HepG2 (cell line): Measurements from ENCODE around the gene AFF4. TPM values are rescaled to one million over a fixed set of nuclear protein-coding genes. Genes with fewer than 3 reads are reported as not detected.

Experiments
- ATAC-seq: fragments of 200-7000 bp; cut with Tn5 transposase; 3 replicates; pipeline ENCODE4 v1.9.1; 2020; ENCODE audit warnings: mild to moderate bottlenecking, moderate library complexity
- BruUV-seq: library from RNA; stranded (reverse); fragments of 400-500 nt; replicated peaks from 2 replicates; lab custom pipeline; 2021; lab: Mats Ljungman, UMichigan
- CTCF ChIA-PET: fragments of 300-600 bp; formaldehyde crosslinking; extraction: SDS; loops from one replicate; lab custom pipeline; 2021; ENCODE audit warnings: low total read pairs, inconsistent platforms, low intra/inter-chr PET ratio; lab: Yijun Ruan, JAX
- POLR2A ChIA-PET: fragments of 350-600 bp; sonication (Branson Sonifier 250); formaldehyde crosslinking; loops from one replicate; lab custom pipeline; 2020; ENCODE audit warnings: antibody characterized with exemption, inconsistent platforms; lab: Yijun Ruan, JAX
- DNase-seq: peaks from one replicate; pipeline ENCODE4 v3.0.0-alpha.2; 2015; ENCODE audit warnings: low spot score
- FAIRE-seq: peaks from 3 replicates; lab custom pipeline; 2011; peaks lifted over from hg19 to GRCh38; lab: Jason Lieb, UNC
- H2AFZ ChIP-seq: one replicate; pipeline ENCODE4 v1.6.1; 2011; ENCODE audit warnings: low read length, inconsistent platforms
- H3K27ac ChIP-seq: fragments of 300-600 bp; 3 replicates; pipeline ENCODE4 v1.8.0; 2011; ENCODE audit warnings: mixed run types, mild to moderate bottlenecking, mixed read lengths, low read length, inconsistent platforms; ENCODE audit not compliant: insufficient read depth; ENCODE audit errors: extremely low read length
- H3K27me3 ChIP-seq, 2 experiments: fragments of 200-600 bp in 1 of 2; 2 replicates in 1 of 2; 3 replicates in 1 of 2; pipeline versions ENCODE4 v1.6.0 to v1.8.0; 2011; ENCODE audit warnings: low read length in 2 of 2, mild to moderate bottlenecking in 2 of 2, moderate library complexity in 2 of 2, inconsistent platforms in 1 of 2; ENCODE audit not compliant: insufficient read depth in 2 of 2, control insufficient read depth in 1 of 2
- H3K36me3 ChIP-seq, 2 experiments: fragments of 200-600 bp in 1 of 2; replicated peaks in 1 of 2; 2 replicates in 1 of 2; 3 replicates in 1 of 2; pipeline versions ENCODE4 v1.5.1 to v1.8.0; 2011; ENCODE audit warnings: low read length in 2 of 2, inconsistent platforms in 1 of 2; ENCODE audit not compliant: insufficient read depth in 2 of 2, control insufficient read depth in 1 of 2
- H3K4me1 ChIP-seq: 2 replicates; pipeline ENCODE4 v1.5.1; 2012; ENCODE audit warnings: low read length, inconsistent platforms; ENCODE audit not compliant: insufficient read depth
- H3K4me2 ChIP-seq: 2 replicates; pipeline ENCODE4 v1.6.0; 2011; ENCODE audit warnings: low read depth, low read length, inconsistent platforms
- H3K4me3 ChIP-seq, 3 experiments: fragments of 200-600 bp in 1 of 3; sonication (generic), shearing (Covaris generic) in 1 of 3; replicated peaks in 1 of 3; 2 replicates each; pipeline ENCODE4 v1.5.1; 2011 to 2016; ENCODE audit warnings: low read length in 3 of 3, inconsistent platforms in 2 of 3, low read depth in 2 of 3, mild to moderate bottlenecking in 2 of 3, control low read depth in 1 of 3, mixed read lengths in 1 of 3; ENCODE audit not compliant: insufficient read depth in 1 of 3
- H3K79me2 ChIP-seq: one replicate; pipeline ENCODE4 v1.6.1; 2011; ENCODE audit warnings: low read length, inconsistent platforms; ENCODE audit not compliant: insufficient read depth
- H3K9ac ChIP-seq: 2 replicates; pipeline ENCODE4 v1.6.0; 2011; ENCODE audit warnings: mild to moderate bottlenecking, low read depth, low read length, inconsistent platforms; ENCODE audit not compliant: insufficient read depth
- H3K9me3 ChIP-seq: 2 replicates; pipeline ENCODE4 v1.5.1; 2012; ENCODE audit warnings: mild to moderate bottlenecking, low read length
- H4K20me1 ChIP-seq: 2 replicates; pipeline ENCODE4 v1.6.0; 2011; ENCODE audit warnings: inconsistent platforms, mild to moderate bottlenecking, low read length, moderate library complexity; ENCODE audit not compliant: insufficient read depth
- AHR ChIP-seq: IDR thresholded peaks from 2 replicates; pipeline ENCODE4 v1.6.1; 2018; ENCODE audit warnings: missing genetic modification reagents, missing compliant biosample characterization
- DR1 ChIP-seq: sonication (generic); formaldehyde crosslinking; IDR thresholded peaks from 2 replicates; pipeline ENCODE4 v1.8.0; 2021; ENCODE audit warnings: mild to moderate bottlenecking, missing genetic modification reagents, inconsistent platforms
- FOSL1 ChIP-seq: sonication (generic); formaldehyde crosslinking; IDR thresholded peaks from 2 replicates; pipeline ENCODE4 v1.9.0; 2021; ENCODE audit warnings: missing genetic modification reagents, borderline replicate concordance
- FOXP4 ChIP-seq: sonication (generic); formaldehyde crosslinking; IDR thresholded peaks from 2 replicates; pipeline ENCODE4 v1.4.0; 2020; ENCODE audit warnings: missing genetic modification reagents
- HDAC6 ChIP-seq: fragments of 200-600 bp; sonication (generic); IDR thresholded peaks from 2 replicates; pipeline ENCODE4 v1.7.0; 2017; ENCODE audit warnings: mild to moderate bottlenecking, antibody characterized with exemption, low read length, low read depth
- HIVEP1 ChIP-seq: sonication (generic); formaldehyde crosslinking; IDR thresholded peaks from 2 replicates; pipeline ENCODE4 v1.4.0; 2020; ENCODE audit warnings: mild to moderate bottlenecking, missing genetic modification reagents
- HNF4G ChIP-seq, 2 experiments: sonication (generic) in 1 of 2; formaldehyde crosslinking in 1 of 2; IDR thresholded peaks; 2 replicates each; pipeline versions ENCODE4 v1.4.0 to v1.6.1; 2011 to 2020; ENCODE audit warnings: borderline replicate concordance in 2 of 2, low read depth in 2 of 2, mild to moderate bottlenecking in 2 of 2, low read length in 1 of 2, missing genetic modification reagents in 1 of 2, moderate library complexity in 1 of 2
- HOXD1 ChIP-seq: sonication (generic); formaldehyde crosslinking; IDR thresholded peaks from 2 replicates; pipeline ENCODE4 v1.5.0; 2020; ENCODE audit warnings: missing genetic modification reagents
- KDM2A ChIP-seq: sonication (generic); formaldehyde crosslinking; IDR thresholded peaks from 2 replicates; pipeline ENCODE4 v1.4.0; 2020; ENCODE audit warnings: low read depth, missing genetic modification reagents, borderline replicate concordance
- NAIF1 ChIP-seq: sonication (generic); formaldehyde crosslinking; IDR thresholded peaks from 2 replicates; pipeline ENCODE4 v1.5.0; 2020; ENCODE audit warnings: mild to moderate bottlenecking, missing genetic modification reagents, borderline replicate concordance
- SATB2 ChIP-seq: sonication (generic); formaldehyde crosslinking; IDR thresholded peaks from 2 replicates; pipeline ENCODE4 v1.5.0; 2020; ENCODE audit warnings: missing genetic modification reagents
- SIX4 ChIP-seq: sonication (generic); formaldehyde crosslinking; IDR thresholded peaks from 2 replicates; pipeline ENCODE4 v1.4.0; 2020; ENCODE audit warnings: missing genetic modification reagents
- SSRP1 ChIP-seq: IDR thresholded peaks from 2 replicates; pipeline ENCODE4 v1.6.1; 2016; ENCODE audit warnings: control low read depth
- TCF12 ChIP-seq, 2 experiments: fragments of 450-650 bp in 1 of 2; sonication (generic) in 1 of 2; formaldehyde crosslinking in 1 of 2; IDR thresholded peaks; 2 replicates each; pipeline versions ENCODE4 v1.6.1 to v1.8.0; 2017 to 2022; ENCODE audit warnings: antibody characterized with exemption in 1 of 2, mild to moderate bottlenecking in 1 of 2, missing genetic modification reagents in 1 of 2, moderate library complexity in 1 of 2
- ZNF10 ChIP-seq: sonication (generic); formaldehyde crosslinking; IDR thresholded peaks from 2 replicates; pipeline ENCODE4 v1.4.0; 2020; ENCODE audit warnings: mild to moderate bottlenecking, low read depth, missing genetic modification reagents, borderline replicate concordance
- ZNF136 ChIP-seq: sonication (generic); formaldehyde crosslinking; IDR thresholded peaks from 2 replicates; pipeline ENCODE4 v1.8.1; 2022; ENCODE audit warnings: low read depth, mild to moderate bottlenecking, moderate library complexity, missing genetic modification reagents
- ZNF20 ChIP-seq: sonication (generic); formaldehyde crosslinking; IDR thresholded peaks from 2 replicates; pipeline ENCODE4 v1.4.0; 2020; ENCODE audit warnings: mild to moderate bottlenecking, moderate library complexity, missing genetic modification reagents
- ZNF33A ChIP-seq: sonication (generic); formaldehyde crosslinking; IDR thresholded peaks from 2 replicates; pipeline ENCODE4 v1.5.1; 2020; ENCODE audit warnings: missing genetic modification reagents, mild to moderate bottlenecking, moderate library complexity, borderline replicate concordance
- ZNF792 ChIP-seq: IDR thresholded peaks from 2 replicates; pipeline ENCODE4 v1.6.1; 2016
- ZSCAN9 ChIP-seq: IDR thresholded peaks from 2 replicates; pipeline ENCODE4 v1.6.1; 2016; ENCODE audit warnings: borderline replicate concordance
- WGBS: methylation state at CpG from one replicate; pipeline ENCODE4 v1.1.6; 2017; ENCODE audit warnings: low lambda C conversion rate; 5-methylcytosine and 5-hydroxymethylcytosine counted together
- in situ Hi-C: cut with HindIII; loops from 2 replicates; pipeline ENCODE4 v1.10.0; 2017; ENCODE audit warnings: low pct_unique_long_range_greater_than_20kb; ENCODE audit not compliant: extremely low pct_ligation_motif_present
- intact Hi-C: fragments of 100-400 bp; cut with micrococcal nuclease; formaldehyde crosslinking; loops from one replicate; pipeline ENCODE4 v1.10.0; 2022; ENCODE audit not compliant: unreplicated experiment
- polyA plus RNA-seq, 8 experiments: library from polyadenylated mRNA; depleted of rRNA in 3 of 8; stranded (reverse) in 7 of 8; unstranded in 1 of 8; fragments of >200 nt; fragmentation: Illumina TruSeq in 4 of 8; extraction: Trizol in 4 of 8; gene quantifications; 2 replicates each; pipeline versions ENCODE4 v1.2.1 to v1.2.3, GENCODE V29; 2011 to 2016; ENCODE audit warnings: low read depth in 4 of 8, missing spikeins in 1 of 8, mixed read lengths in 1 of 8; ENCODE audit not compliant: insufficient read depth in 1 of 8
- total RNA-seq, 5 experiments: library from RNA; depleted of rRNA; stranded (reverse); fragments of >200 nt; fragmentation: Illumina TruSeq; extraction: Trizol; gene quantifications; 2 replicates each; pipeline ENCODE4 v1.2.3, GENCODE V29; 2016; ENCODE audit warnings: low read depth in 1 of 5
- TF ChIP-seq, protein P1 (sequence below): sonication (generic); formaldehyde crosslinking; IDR thresholded peaks from 2 replicates; pipeline ENCODE4 v1.4.0; 2020; ENCODE audit warnings: missing genetic modification reagents, borderline replicate concordance

The AFF4 gene
- total and polyA plus RNA-seq, 2 of the 13 experiments (the other 11 are each of a cell fraction or from before 2014, with no cell fraction given) = 22.1 to 25.5 TPM

- no peak for TF ChIP-seq HDAC6
- TF ChIP-seq KDM2A (CRISPR knock-in tag) = no peak
- no peak for TF ChIP-seq NAIF1
- TF ChIP-seq, all 625 proteins: peak for 0
Observed at GRCh38 chr5:132915681-132916080, 47.8 kb downstream of the AFF4 start (continued).

DNA sequence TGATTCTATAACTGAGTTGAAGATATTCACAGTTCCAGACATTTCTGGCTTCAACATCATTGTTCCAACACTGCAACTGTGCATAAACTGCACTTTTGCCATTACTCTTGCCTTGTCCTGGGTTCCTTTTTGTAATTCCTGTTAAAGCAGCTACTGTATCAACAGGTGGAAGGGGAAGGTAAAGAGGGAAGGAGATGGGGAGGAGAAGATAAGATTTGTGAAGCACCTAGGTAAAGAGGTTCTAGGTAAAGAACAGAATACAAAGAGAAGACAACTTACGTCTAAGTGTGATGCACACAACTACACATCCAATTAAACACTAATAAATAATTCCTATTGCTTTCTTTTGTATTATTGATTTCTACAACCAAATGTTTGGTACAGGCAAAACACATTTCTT, 53.7 kb downstream of the AFF4 start:
- Histone ChIP-seq H3K27me3 (no peaks in the 10 kb centered on the region), H4K20me1 (peaks cover 12% of the 10 kb centered on the region), H2AFZ (no peak overlapping the region), H3K9ac (no peak overlapping the region), H3K4me3 (no peak overlapping the region), H3K79me2 (peaks cover 26% of the 10 kb centered on the region), H3K4me1 (peaks cover 26% of the 10 kb centered on the region), H3K4me2 (no peak overlapping the region), H3K9me3 (no peaks in the 10 kb centered on the region), H3K36me3 (peaks cover 10 to 34% of the 10 kb centered on the region in 2 experiments), H3K27ac (no peak overlapping the region)
- ATAC-seq = no peak
- intact Hi-C loops (no loop called here), in situ Hi-C loops (no loop called here)
- 97% methylated on average over 1 of the region's 1 CpG for whole genome bisulfite sequencing
- no peak for TF ChIP-seq ZNF792
- no peak for TF ChIP-seq ZSCAN9 (CRISPR knock-in tag)
- TF ChIP-seq ZNF136 (CRISPR knock-in tag) = no peak
- no peak for TF ChIP-seq ZNF33A (CRISPR knock-in tag)
- TF ChIP-seq AHR (CRISPR knock-in tag) = no peak
- TF ChIP-seq TCF12 (IDR thresholded peaks at IDR 0.05) = no peak
- TF ChIP-seq TCF12 (CRISPR knock-in tag; IDR thresholded peaks at IDR 0.05) = no peak
- no peak for TF ChIP-seq ZNF10 (CRISPR knock-in tag)
- no peak for TF ChIP-seq SIX4 (CRISPR knock-in tag)
- no peak for TF ChIP-seq HIVEP1 (CRISPR knock-in tag)
- no peak for TF ChIP-seq HNF4G (IDR thresholded peaks at IDR 0.05; ENCODE audit: borderline replicate concordance, low read depth, low read length)
- no peak for TF ChIP-seq HNF4G (CRISPR knock-in tag; IDR thresholded peaks at IDR 0.05; ENCODE audit: borderline replicate concordance, low read depth)
- TF ChIP-seq, protein P1, sequence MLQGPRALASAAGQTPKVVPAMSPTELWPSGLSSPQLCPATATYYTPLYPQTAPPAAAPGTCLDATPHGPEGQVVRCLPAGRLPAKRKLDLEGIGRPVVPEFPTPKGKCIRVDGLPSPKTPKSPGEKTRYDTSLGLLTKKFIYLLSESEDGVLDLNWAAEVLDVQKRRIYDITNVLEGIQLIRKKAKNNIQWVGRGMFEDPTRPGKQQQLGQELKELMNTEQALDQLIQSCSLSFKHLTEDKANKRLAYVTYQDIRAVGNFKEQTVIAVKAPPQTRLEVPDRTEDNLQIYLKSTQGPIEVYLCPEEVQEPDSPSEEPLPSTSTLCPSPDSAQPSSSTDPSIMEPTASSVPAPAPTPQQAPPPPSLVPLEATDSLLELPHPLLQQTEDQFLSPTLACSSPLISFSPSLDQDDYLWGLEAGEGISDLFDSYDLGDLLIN (CRISPR knock-in tag) = no peak
- no peak for TF ChIP-seq ZNF20
- TF ChIP-seq DR1 (CRISPR knock-in tag) = no peak
- no peak for TF ChIP-seq SSRP1
- no peak for TF ChIP-seq SATB2
- no peak for TF ChIP-seq HOXD1 (CRISPR knock-in tag)
- TF ChIP-seq FOSL1 (CRISPR knock-in tag) = no peak
- TF ChIP-seq FOXP4 (CRISPR knock-in tag) = no peak
- ChIA-PET CTCF (no interaction called here), POLR2A (no interaction called here)
- BruUV-seq = TSS peak; percentile 10
- DNase-seq = no peak
- FAIRE-seq = no peak
